OCI-LY3 (cell line): ENCODE measurements around the gene NUP85.

Experiments
- CTCF ChIP-seq: fragments of 200-600, 300-600 bp; sonication (generic); IDR thresholded peaks from 2 replicates; pipeline ENCODE4 v1.5.1; 2014; ENCODE audit warnings: antibody characterized with exemption, low read length, low read depth
- EZH2phosphoT487 ChIP-seq: fragments of 200-600 bp; shearing (Covaris generic); IDR thresholded peaks from 2 replicates; pipeline ENCODE4 v1.6.1; 2018; ENCODE audit warnings: antibody characterized with exemption, mixed run types, low read depth

GRCh38 chr17:75218131-75218530, 12.7 kb downstream of the NUP85 start:
- TF ChIP-seq CTCF (no peak), EZH2phosphoT487 (no peak)
